Measurements from ENCODE around the gene CISD3. TPM values are rescaled to one million over a fixed set of nuclear protein-coding genes. Genes with fewer than 3 reads are reported as not detected.

Gene CISD3
- total and polyA plus RNA-seq, 2 of the 4 experiments (the other 2 are of a cell fraction) = 1.3 to 14.1 TPM

- Histone ChIP-seq H3K4ac (ENCODE audit: low read depth, low read length) (no peak overlapping the region), H2AK9ac (replicated peaks; ENCODE audit: low read depth, low read length, poor library complexity) (no peak overlapping the region), H3K9me1 (ENCODE audit: insufficient read depth, low read length) (no peaks in the 10 kb centered on the region), H2BK5ac (ENCODE audit: low read depth, low read length, poor library complexity, severe bottlenecking) (no peak overlapping the region), H3K9ac (ENCODE audit: low read depth, low read length) (no peak overlapping the region), H3K9me3 (ENCODE audit: control insufficient read depth, insufficient read depth, low read length) (no peaks in the 10 kb centered on the region), H3K4me3 (ENCODE audit: insufficient read depth, low read depth, low read length) (no peak overlapping the region), H3K14ac (replicated peaks; ENCODE audit: low read depth, low read length) (no peak overlapping the region), H3K79me1 (ENCODE audit: low read depth in 1 of 2, low read length in 2 of 2) (no peaks in the 10 kb centered on the region), H3K4me2 (ENCODE audit: low read depth, low read length) (no peak overlapping the region), H2BK20ac (ENCODE audit: low read depth, low read length) (no peak overlapping the region), H4K20me1 (ENCODE audit: insufficient read depth, low read length) (no peaks in the 10 kb centered on the region), H3K4me1 (ENCODE audit: control insufficient read depth, insufficient read depth, low read length) (no peaks in the 10 kb centered on the region; the same call in 1 of the 2 replicates), H3K23ac (ENCODE audit: low read depth, low read length) (no peak overlapping the region), H2AK5ac (ENCODE audit: low read depth, low read length) (no peak overlapping the region), H2BK120ac (ENCODE audit: low read depth, low read length) (no peak overlapping the region), H3K27ac (ENCODE audit: insufficient read depth, low read length) (no peak overlapping the region), H4K91ac (ENCODE audit: insufficient read depth, low read depth, low read length) (no peak overlapping the region), H2AFZ (replicated peaks; ENCODE audit: low read length, poor library complexity) (no peak overlapping the region), H3K27me3 (ENCODE audit: control insufficient read depth, insufficient read depth, low read length) (no peaks in the 10 kb centered on the region), H2BK15ac (ENCODE audit: low read depth, low read length) (no peak overlapping the region), H3K18ac (ENCODE audit: low read depth, low read length) (no peak overlapping the region), H3K36me3 (ENCODE audit: control insufficient read depth, insufficient read depth, low read length) (peaks cover 50% of the 10 kb centered on the region), H4K5ac (ENCODE audit: low read depth, low read length) (no peak overlapping the region), H3K56ac (ENCODE audit: extremely low read depth, insufficient read depth, low read length) (no peak overlapping the region), H4K8ac (ENCODE audit: low read depth in 2 of 2, low read length in 2 of 2) (no peak overlapping the region)
- ATAC-seq (ENCODE audit: low read depth) = no peak
- dilution Hi-C loops (cut with HindIII; ENCODE audit: low sequenced_read_pairs, unreplicated experiment) (no loop called here), in situ Hi-C loops (cut with MboI; ENCODE audit: low sequenced_read_pairs) (no loop called here), intact Hi-C loops (cut with micrococcal nuclease) (no loop called here)
- ChIA-PET CTCF (no interaction called here), POLR2A (ENCODE audit: unreplicated experiment) (no interaction called here)
- no TSS peak for BruUV-seq (replicated peaks)
- DNase-seq = no peak
- TF ChIP-seq RFX5 (IDR thresholded peaks at IDR 0.05; ENCODE audit: low read depth, low read length) (no peak), MAFK (IDR thresholded peaks at IDR 0.05; ENCODE audit: low read depth, low read length) (no peak), FOS (IDR thresholded peaks at IDR 0.05; ENCODE audit: low read depth, low read length) (no peak), MAZ (IDR thresholded peaks at IDR 0.05; ENCODE audit: borderline replicate concordance, low read depth, low read length) (no peak), SMC3 (IDR thresholded peaks at IDR 0.05; ENCODE audit: low read depth, low read length) (no peak), CTCF (conservative IDR thresholded peaks at IDR 0.05; ENCODE audit: low read depth, low read length) (no peak), RCOR1 (IDR thresholded peaks at IDR 0.05; ENCODE audit: insufficient replicate concordance, low read length) (no peak), RAD21 (IDR thresholded peaks at IDR 0.05; ENCODE audit: low read length) (no peak), CEBPB (IDR thresholded peaks at IDR 0.05; ENCODE audit: low read depth, low read length) (no peak), ELK1 (IDR thresholded peaks at IDR 0.05; ENCODE audit: borderline replicate concordance, low read depth, low read length) (no peak)
- 93% methylated on average over 3 of the region's 6 CpGs; no CpG with 5 or more reads in 1 of the 2 experiments for WGBS, 2 experiments (ENCODE audit: extremely low coverage in 2 of 2, insufficient read length in 1 of 2)
Observed at GRCh38 chr17:38720941-38721340, 9.2 kb upstream of the CISD3 start.
